K562 treated with DMSO at 1 percent for 24 hours (cell line): ENCODE measurements around the gene BIRC6. TPM values are rescaled to one million over a fixed set of nuclear protein-coding genes. Genes with fewer than 3 reads are reported as not detected.

Experiments used
- total RNA-seq: library from RNA; unstranded; fragments of 300-600 nt; gene quantifications from 2 replicates; pipeline ENCODE4 v1.2.3, GENCODE V29; 2022; ENCODE audit warnings: low read depth; ENCODE audit not compliant: insufficient read depth

Gene BIRC6
- total RNA-seq, result 20.0 and 21.5 TPM in 2 replicates

DNA sequence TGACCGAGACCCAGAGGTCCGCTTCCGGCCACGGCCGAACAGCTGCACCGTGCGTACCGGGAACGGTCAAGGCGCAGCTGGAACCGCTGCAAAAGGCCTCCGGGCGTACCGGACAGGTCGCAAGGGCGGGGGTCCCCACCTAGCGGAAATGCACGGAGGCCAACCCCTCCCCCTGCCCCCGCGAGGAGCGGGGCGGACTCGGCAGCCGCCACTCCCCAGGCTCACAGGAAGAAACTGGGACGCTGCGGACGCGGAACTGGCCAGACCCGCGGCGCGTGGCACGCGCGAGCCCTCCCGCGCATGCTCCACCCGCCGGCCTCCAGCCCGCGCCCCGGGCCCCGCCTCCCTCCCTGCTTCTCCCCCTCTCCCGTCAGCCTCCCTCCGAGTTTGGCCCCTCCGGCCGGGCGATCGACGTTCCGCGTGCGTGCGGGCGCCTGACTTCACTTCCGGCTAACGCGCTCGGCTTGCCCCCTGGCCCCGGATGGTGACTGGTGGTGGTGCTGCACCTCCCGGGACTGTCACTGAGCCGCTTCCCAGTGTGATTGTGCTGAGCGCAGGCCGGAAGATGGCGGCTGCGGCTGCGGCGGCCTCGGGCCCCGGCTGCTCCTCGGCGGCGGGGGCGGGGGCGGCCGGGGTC is at the start of gene BIRC6:
BIRC6 (plus strand) TSS at position 343 of the 637 bp plus-strand sequence; CDS start at position 482, 139 bp downstream.

DNA sequence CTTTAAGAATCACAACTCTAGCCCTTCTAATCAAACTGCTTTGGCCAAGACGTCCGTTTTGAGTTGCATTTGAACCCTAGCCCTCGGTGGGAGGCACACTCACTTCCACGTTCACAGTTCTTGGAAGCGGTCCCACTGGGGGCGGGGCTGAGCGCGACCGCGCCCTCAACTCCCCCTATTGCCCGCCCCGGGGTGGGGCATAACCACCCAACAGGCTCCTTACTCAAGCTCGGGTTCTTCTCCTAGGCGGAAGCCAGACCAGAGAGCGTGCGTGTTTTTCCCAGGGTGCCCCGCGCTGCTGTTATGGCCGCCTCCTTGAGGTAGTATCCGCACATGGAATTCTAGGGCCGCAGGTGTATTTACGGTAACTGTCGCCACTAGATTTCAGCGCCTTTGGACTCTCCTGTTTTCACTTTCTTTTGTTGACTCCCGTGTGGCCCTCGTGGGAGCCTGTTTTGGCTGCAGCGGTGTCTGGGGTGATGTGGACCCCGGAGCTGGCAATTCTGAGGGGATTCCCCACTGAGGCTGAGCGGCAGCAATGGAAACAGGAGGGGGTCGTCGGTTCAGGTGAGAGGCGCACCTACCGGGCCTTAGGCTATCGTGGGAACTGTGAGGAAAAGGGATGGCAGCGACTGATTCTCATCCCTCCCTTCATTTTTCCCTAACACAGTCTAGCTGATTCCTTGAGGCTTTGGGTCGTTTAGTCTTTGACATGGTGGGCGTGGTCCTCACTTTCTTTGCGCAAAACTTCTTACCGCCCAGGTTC is 271.2 kb downstream of the BIRC6 start, which contains the start of gene TTC27:
TTC27 (plus strand) TSS at position 237 of the 766 bp plus-strand sequence; CDS start at position 480, 243 bp downstream.

Other genes starting within 250 kb of the BIRC6 start
- 10.2 and 10.6 TPM in 2 replicates for gene SLC30A6, start 191.2 kb upstream of the BIRC6 start, total RNA-seq
- gene NLRC4, start 92.1 kb upstream of the BIRC6 start, total RNA-seq, result 0.31 and 0.41 TPM in 2 replicates
- gene YIPF4, start 79.1 kb upstream of the BIRC6 start, total RNA-seq, result 10.6 and 24.5 TPM in 2 replicates